ENCODE measurements around the gene SCLT1. TPM values are rescaled to one million over a fixed set of nuclear protein-coding genes. Genes with fewer than 3 reads are reported as not detected.

SCLT1 gene
- polyA plus RNA-seq, 1 donor (not counting 4 experiments of a cell fraction or from before 2014, with no cell fraction given): 5.8 TPM

- Histone ChIP-seq H3K4me3 (ENCODE audit: control insufficient read depth in 2 of 3, extremely low read depth in 1 of 3, insufficient read depth in 2 of 3, low read depth in 1 of 3, low read length in 3 of 3) (no peak overlapping the region), H3K27ac (ENCODE audit: control insufficient read depth, insufficient read depth, low read length) (no peak overlapping the region), H3K9me3 (ENCODE audit: control insufficient read depth, low read depth, low read length) (no peaks in the 10 kb centered on the region), H3K9me1 (ENCODE audit: control insufficient read depth, extremely low read depth, insufficient read depth, low read length) (no peaks in the 10 kb centered on the region), H3K9ac (ENCODE audit: control insufficient read depth, extremely low read depth, insufficient read depth, low read length) (no peak overlapping the region), H3K4me1 (ENCODE audit: control insufficient read depth, extremely low read depth, insufficient read depth, low read length) (no peaks in the 10 kb centered on the region), H2AFZ (ENCODE audit: control insufficient read depth, low read length) (no peak overlapping the region), H3K27me3 (ENCODE audit: control insufficient read depth, extremely low read depth, insufficient read depth, low read length) (no peaks in the 10 kb centered on the region), H3K36me3 (ENCODE audit: control insufficient read depth in 2 of 2, extremely low read depth in 1 of 2, insufficient read depth in 2 of 2, low read length in 2 of 2) (peaks cover 7 to 17% of the 10 kb centered on the region in 2 experiments), H3K4me2 (ENCODE audit: control insufficient read depth, extremely low read depth, insufficient read depth, low read depth, low read length) (no peak overlapping the region), H3K79me2 (ENCODE audit: control insufficient read depth, insufficient read depth, low read length) (no peaks in the 10 kb centered on the region), H4K20me1 (ENCODE audit: control insufficient read depth, extremely low read depth, insufficient read depth, low read length) (no peaks in the 10 kb centered on the region)
- FAIRE-seq: no peak
- TF ChIP-seq CTCF (optimal IDR thresholded peaks at IDR 0.05 in 1 of 3, IDR thresholded peaks at IDR 0.05 in 1 of 3, conservative IDR thresholded peaks at IDR 0.05 in 1 of 3; ENCODE audit: extremely low read depth in 1 of 3, insufficient read depth in 2 of 3, low read length in 3 of 3) (no peak), EZH2 (IDR thresholded peaks at IDR 0.05; ENCODE audit: low read length) (no peak)
- DNase-seq (ENCODE audit: low read depth, low spot score): no peak
- dilution Hi-C loops (cut with MboI; ENCODE audit: extremely low pct_ligation_motif_present, low sequenced_read_pairs): no loop called here
Observed at GRCh38 chr4:128856246-128856645, 237.1 kb downstream of the SCLT1 start.

GRCh38 chr4:128855621-128856020 lies 237.7 kb downstream of the SCLT1 start:
- no peak overlapping the region for H3K4me3 ChIP-seq (ENCODE audit: control insufficient read depth in 2 of 3, extremely low read depth in 1 of 3, insufficient read depth in 2 of 3, low read depth in 1 of 3, low read length in 3 of 3)

More at GRCh38 chr4:128855621-128856020, 237.7 kb downstream of the SCLT1 start:
- no peak for TF ChIP-seq EZH2 (IDR thresholded peaks at IDR 0.05; ENCODE audit: low read length)
- TF ChIP-seq CTCF (optimal IDR thresholded peaks at IDR 0.05 in 1 of 3, IDR thresholded peaks at IDR 0.05 in 1 of 3, conservative IDR thresholded peaks at IDR 0.05 in 1 of 3; ENCODE audit: extremely low read depth in 1 of 3, insufficient read depth in 2 of 3, low read length in 3 of 3): no peak
- Histone ChIP-seq H3K9me1 (ENCODE audit: control insufficient read depth, extremely low read depth, insufficient read depth, low read length) (no peaks in the 10 kb centered on the region), H3K27me3 (ENCODE audit: control insufficient read depth, extremely low read depth, insufficient read depth, low read length) (no peaks in the 10 kb centered on the region), H3K4me1 (ENCODE audit: control insufficient read depth, extremely low read depth, insufficient read depth, low read length) (no peaks in the 10 kb centered on the region), H2AFZ (ENCODE audit: control insufficient read depth, low read length) (no peak overlapping the region), H3K4me2 (ENCODE audit: control insufficient read depth, extremely low read depth, insufficient read depth, low read depth, low read length) (no peak overlapping the region), H3K36me3 (ENCODE audit: control insufficient read depth in 2 of 2, extremely low read depth in 1 of 2, insufficient read depth in 2 of 2, low read length in 2 of 2) (peaks cover 7 to 17% of the 10 kb centered on the region in 2 experiments), H3K79me2 (ENCODE audit: control insufficient read depth, insufficient read depth, low read length) (no peaks in the 10 kb centered on the region), H4K20me1 (ENCODE audit: control insufficient read depth, extremely low read depth, insufficient read depth, low read length) (no peaks in the 10 kb centered on the region), H3K9ac (ENCODE audit: control insufficient read depth, extremely low read depth, insufficient read depth, low read length) (no peak overlapping the region), H3K27ac (ENCODE audit: control insufficient read depth, insufficient read depth, low read length) (no peak overlapping the region), H3K9me3 (ENCODE audit: control insufficient read depth, low read depth, low read length) (no peaks in the 10 kb centered on the region)
- dilution Hi-C loops (cut with MboI; ENCODE audit: extremely low pct_ligation_motif_present, low sequenced_read_pairs): no loop called here
- DNase-seq (ENCODE audit: low read depth, low spot score) (no peak), FAIRE-seq (no peak)

Measured in keratinocyte (primary cell).